Measurements from ENCODE around the gene RNFT2.

The RNFT2 gene

DNA sequence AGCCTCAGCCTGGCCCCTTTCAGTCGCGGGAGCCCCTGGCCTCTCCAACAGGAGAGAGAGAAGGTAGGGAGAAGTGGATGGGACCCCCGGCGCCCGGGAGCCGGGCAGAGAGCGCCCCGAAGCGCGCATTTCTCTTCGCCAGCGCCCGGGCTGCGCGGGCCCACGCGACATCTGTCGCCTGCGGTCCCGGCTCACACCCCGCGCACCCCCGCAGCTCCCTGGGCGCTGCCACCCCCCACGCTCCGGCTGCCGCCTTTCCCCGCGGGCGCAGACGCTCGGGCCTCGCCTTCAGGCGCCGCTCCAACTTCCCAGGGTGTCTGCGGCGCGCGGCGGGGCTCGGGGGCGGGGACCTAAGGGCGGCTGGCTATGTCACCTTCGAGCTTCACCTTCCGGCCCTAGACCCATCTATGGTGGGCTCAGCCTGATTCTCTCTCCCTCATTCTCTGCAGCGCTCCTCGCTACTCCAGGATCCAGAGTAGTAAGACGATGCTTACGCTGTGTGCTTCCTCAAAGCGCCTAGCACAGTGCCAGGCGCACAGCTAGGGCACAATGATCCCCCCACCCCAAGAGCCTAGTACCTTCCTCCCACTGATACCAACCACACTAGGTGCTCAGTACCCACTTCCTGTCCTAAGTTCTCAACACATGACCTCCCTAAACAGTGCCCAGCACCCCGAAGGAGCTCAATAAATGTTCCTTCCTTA, 141.5 kb downstream of the RNFT2 start:
- Histone ChIP-seq H3K4me1 (ENCODE audit: control insufficient read depth in 1 of 2, insufficient read depth in 1 of 2, low read depth in 1 of 2, low read length in 1 of 2) (peaks cover 27 to 43% of the 10 kb centered on the region in 2 experiments), H3K27ac (no peak overlapping the region), H3K36me3 (no peaks in the 10 kb centered on the region), H3K9me3 (no peaks in the 10 kb centered on the region), H3K27me3 (peaks cover 100% of the 10 kb centered on the region), H3K4me3 (ENCODE audit: low read depth in 1 of 2, low read length in 1 of 2) (peak overlapping the region in 1 of 2 experiments; percentile 46)
- TF ChIP-seq, protein P1, sequence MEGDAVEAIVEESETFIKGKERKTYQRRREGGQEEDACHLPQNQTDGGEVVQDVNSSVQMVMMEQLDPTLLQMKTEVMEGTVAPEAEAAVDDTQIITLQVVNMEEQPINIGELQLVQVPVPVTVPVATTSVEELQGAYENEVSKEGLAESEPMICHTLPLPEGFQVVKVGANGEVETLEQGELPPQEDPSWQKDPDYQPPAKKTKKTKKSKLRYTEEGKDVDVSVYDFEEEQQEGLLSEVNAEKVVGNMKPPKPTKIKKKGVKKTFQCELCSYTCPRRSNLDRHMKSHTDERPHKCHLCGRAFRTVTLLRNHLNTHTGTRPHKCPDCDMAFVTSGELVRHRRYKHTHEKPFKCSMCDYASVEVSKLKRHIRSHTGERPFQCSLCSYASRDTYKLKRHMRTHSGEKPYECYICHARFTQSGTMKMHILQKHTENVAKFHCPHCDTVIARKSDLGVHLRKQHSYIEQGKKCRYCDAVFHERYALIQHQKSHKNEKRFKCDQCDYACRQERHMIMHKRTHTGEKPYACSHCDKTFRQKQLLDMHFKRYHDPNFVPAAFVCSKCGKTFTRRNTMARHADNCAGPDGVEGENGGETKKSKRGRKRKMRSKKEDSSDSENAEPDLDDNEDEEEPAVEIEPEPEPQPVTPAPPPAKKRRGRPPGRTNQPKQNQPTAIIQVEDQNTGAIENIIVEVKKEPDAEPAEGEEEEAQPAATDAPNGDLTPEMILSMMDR (IDR thresholded peaks at IDR 0.05), result no peak

DNA sequence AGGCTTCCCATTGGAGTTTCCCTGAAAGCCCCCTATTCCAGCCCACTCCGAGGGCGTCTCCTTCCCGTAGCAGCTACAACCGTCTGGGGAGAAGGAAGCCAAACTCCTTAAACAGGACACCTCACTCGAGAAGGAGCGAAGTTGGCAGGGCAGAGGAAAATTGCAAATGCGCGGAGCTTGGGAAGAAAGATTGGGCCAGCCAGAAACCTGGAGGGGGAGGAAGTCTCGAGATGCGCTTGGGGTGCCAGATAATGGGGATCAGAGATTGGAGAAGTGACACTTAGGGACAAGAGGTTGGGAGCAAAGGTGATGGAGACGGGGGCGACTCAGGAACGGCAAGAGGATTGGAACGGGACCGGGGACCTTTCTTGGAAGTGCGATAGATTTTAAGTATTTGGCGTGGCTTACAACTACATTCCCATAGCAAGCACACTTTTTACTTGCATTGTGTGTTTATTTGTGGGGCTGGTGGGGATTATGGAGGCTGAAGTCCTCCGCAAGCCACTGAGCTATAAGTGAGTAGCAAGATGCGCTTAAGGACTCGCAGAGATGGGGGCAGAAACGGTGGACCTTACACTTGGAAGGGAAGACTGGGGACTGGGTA, 142.2 kb downstream of the RNFT2 start:
- TF ChIP-seq, protein P1 (IDR thresholded peaks at IDR 0.05), result no peak
- peaks cover 34 to 49% of the 10 kb centered on the region in 2 experiments for H3K4me1 ChIP-seq (ENCODE audit: control insufficient read depth in 1 of 2, insufficient read depth in 1 of 2, low read depth in 1 of 2, low read length in 1 of 2)
- H3K9me3 ChIP-seq, result no peaks in the 10 kb centered on the region
- no peaks in the 10 kb centered on the region for H3K36me3 ChIP-seq
- H3K27ac ChIP-seq, result no peak overlapping the region
- peak overlapping the region in 1 of 2 experiments; percentile 46 for H3K4me3 ChIP-seq (ENCODE audit: low read depth in 1 of 2, low read length in 1 of 2)
- H3K27me3 ChIP-seq, result peaks cover 94% of the 10 kb centered on the region

DNA sequence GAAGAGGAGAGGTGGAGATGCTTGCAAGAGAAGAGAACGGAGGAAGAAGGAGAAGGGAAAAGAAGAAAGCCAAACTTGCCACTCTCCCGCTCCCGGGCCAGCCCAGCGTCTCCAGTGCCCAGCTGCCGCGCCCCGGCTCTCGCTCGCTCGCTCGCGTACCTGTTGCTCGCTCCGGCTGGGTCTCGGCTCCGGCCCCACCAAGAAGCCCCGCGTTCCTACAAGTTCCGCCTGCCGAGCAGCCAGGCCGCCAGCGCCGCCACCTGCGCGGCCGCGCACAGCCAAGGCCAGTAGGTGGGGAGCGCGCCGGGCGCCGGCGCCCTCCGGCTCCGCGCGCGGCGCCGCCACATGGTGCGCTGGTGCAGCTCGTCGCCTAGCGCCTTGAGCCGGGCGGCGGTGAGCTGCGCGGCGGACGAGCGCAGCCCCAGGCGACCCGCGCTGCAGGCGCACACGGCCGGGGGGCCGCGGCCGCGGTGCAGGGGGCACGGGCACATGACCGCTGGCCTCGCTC, 142.8 kb downstream of the RNFT2 start:
- peaks cover 40 to 53% of the 10 kb centered on the region in 2 experiments for H3K4me1 ChIP-seq (ENCODE audit: control insufficient read depth in 1 of 2, insufficient read depth in 1 of 2, low read depth in 1 of 2, low read length in 1 of 2)
- no peaks in the 10 kb centered on the region for H3K9me3 ChIP-seq
- TF ChIP-seq, protein P1 (IDR thresholded peaks at IDR 0.05), result no peak
- H3K27ac ChIP-seq, result no peak overlapping the region
- H3K27me3 ChIP-seq, result peaks cover 88% of the 10 kb centered on the region
- no peaks in the 10 kb centered on the region for H3K36me3 ChIP-seq
- peak overlapping the region in 1 of 2 experiments; percentile 46 for H3K4me3 ChIP-seq (ENCODE audit: low read depth in 1 of 2, low read length in 1 of 2)

DNA sequence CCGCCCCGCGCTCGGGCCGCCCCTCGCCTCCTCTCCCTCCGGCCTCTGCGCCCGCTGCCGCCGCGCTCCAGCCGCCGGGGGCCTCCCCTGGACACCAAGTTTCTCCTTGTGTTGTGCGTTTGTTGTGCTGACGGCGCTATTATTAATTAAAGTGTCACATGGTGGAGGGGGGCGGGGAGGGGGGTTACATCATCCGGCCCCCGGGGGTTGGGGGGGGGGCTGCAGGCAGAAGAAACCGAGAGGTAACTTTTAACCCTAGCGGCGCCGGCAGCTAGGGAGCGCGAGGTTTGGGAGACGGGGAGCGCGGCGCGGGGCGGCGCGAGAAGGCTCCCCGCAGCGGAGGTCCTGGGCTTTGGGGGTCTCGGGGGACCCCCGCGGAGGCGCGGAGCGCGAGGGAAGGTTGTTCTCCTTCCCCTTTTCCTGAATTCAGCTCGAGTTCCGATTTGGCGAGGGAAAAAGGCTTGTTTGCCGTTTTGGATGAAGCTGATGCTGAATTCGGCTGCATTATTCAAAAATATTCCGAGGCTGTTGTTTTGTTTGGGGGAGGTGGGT, 143.3 kb downstream of the RNFT2 start, which contains the start of gene HRK:
Gene HRK (minus strand): TSS at position 117 of the 552 bp plus-strand sequence. CDS start 134 bp downstream, outside the sequence.
- H3K4me3 ChIP-seq (ENCODE audit: low read depth in 1 of 2, low read length in 1 of 2), result peak within 1 kb of the TSS in 1 of 2 experiments; percentile 46
- H3K4me1 ChIP-seq (ENCODE audit: control insufficient read depth in 1 of 2, insufficient read depth in 1 of 2, low read depth in 1 of 2, low read length in 1 of 2), result peaks cover 44 to 58% of the 10 kb centered on the region in 2 experiments
- TF ChIP-seq, protein P1 (IDR thresholded peaks at IDR 0.05), result no peak
- H3K27me3 ChIP-seq, result peaks cover 83% of the 10 kb centered on the region
- no peaks in the 10 kb centered on the region for H3K9me3 ChIP-seq
- H3K27ac ChIP-seq, result no peak within 1 kb of the TSS
- H3K36me3 ChIP-seq, result no peaks in the 10 kb centered on the region

DNA sequence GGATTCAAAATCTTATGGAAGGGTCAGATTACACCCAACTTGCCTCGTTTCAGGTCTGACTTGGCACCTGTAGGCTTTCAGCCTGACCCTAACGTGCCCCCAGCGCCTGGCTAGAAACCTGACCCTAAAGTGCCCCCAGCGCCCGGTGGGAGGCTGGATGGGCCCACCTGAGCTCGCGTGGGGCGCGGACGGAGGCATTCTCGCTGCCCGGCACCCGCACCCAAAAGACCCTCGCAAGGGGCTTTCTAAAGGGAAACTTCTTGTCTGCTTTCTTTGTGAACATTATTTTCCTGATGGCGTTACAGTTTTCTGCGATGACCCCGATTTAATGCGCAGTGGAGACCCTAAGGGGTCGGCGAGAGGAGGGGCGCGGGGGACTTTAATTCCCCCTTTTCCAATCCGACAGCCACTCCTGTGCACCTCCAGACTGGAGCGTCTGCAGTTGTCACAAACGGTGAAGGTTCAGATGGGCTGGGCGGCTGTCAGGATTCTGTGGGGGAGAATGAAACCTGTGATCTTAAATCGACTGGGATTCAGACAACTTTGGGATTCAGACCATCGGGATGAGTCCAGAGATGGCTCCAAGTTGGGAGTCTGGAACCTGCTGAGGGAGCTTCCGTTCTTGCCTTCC, 143.9 kb downstream of the RNFT2 start:
- Histone ChIP-seq H3K36me3 (no peaks in the 10 kb centered on the region), H3K4me1 (ENCODE audit: control insufficient read depth in 1 of 2, insufficient read depth in 1 of 2, low read depth in 1 of 2, low read length in 1 of 2) (peaks cover 44 to 62% of the 10 kb centered on the region in 2 experiments), H3K27ac (no peak overlapping the region), H3K27me3 (peaks cover 77% of the 10 kb centered on the region), H3K9me3 (no peaks in the 10 kb centered on the region), H3K4me3 (ENCODE audit: low read depth in 1 of 2, low read length in 1 of 2) (peak overlapping the region in 1 of 2 experiments; percentile 40)
- TF ChIP-seq, protein P1 (IDR thresholded peaks at IDR 0.05), result no peak
